Keratinocyte (primary cell): Measurements from ENCODE around the gene GM2A. TPM values are rescaled to one million over a fixed set of nuclear protein-coding genes. Genes with fewer than 3 reads are reported as not detected.

ENCODE experiments used
- DNase-seq: peaks from one replicate; pipeline ENCODE4 v3.0.0-alpha.2; 2011; ENCODE audit warnings: low read depth, missing footprints, low spot score
- FAIRE-seq: peaks from 2 replicates; lab custom pipeline; 2011; peaks lifted over from hg19 to GRCh38; lab: Jason Lieb, UNC
- H2AFZ ChIP-seq: 2 replicates; pipeline ENCODE4 v1.6.0; 2012; ENCODE audit warnings: low read length, control low read depth, inconsistent platforms; ENCODE audit not compliant: control insufficient read depth
- H3K27ac ChIP-seq: 2 replicates; pipeline ENCODE4 v1.5.1; 2011; ENCODE audit warnings: low read length; ENCODE audit not compliant: control insufficient read depth, insufficient read depth
- H3K27me3 ChIP-seq: 3 replicates; pipeline ENCODE4 v1.6.0; 2011; ENCODE audit warnings: low read length; ENCODE audit not compliant: control insufficient read depth, insufficient read depth; ENCODE audit errors: extremely low read depth
- H3K36me3 ChIP-seq, 2 experiments: 2 replicates in 1 of 2; 3 replicates in 1 of 2; pipeline ENCODE4 v1.5.1; 2011; ENCODE audit warnings: low read length in 2 of 2, mild to moderate bottlenecking in 1 of 2; ENCODE audit not compliant: control insufficient read depth in 2 of 2, insufficient read depth in 2 of 2; ENCODE audit errors: extremely low read depth in 1 of 2
- H3K4me1 ChIP-seq: 3 replicates; pipeline ENCODE4 v1.5.1; 2011; ENCODE audit warnings: low read length; ENCODE audit not compliant: control insufficient read depth, insufficient read depth; ENCODE audit errors: extremely low read depth
- H3K4me2 ChIP-seq: 3 replicates; pipeline ENCODE4 v1.6.0; 2011; ENCODE audit warnings: low read depth, low read length; ENCODE audit not compliant: control insufficient read depth, insufficient read depth; ENCODE audit errors: extremely low read depth
- H3K4me3 ChIP-seq, 3 experiments: fragments of 200-600 bp in 1 of 3; sonication (generic) in 1 of 3; 2 replicates in 2 of 3; 3 replicates in 1 of 3; pipeline ENCODE4 v1.5.1; 2011 to 2016; ENCODE audit warnings: low read length in 3 of 3, mild to moderate bottlenecking in 3 of 3, control low read depth in 2 of 3, inconsistent platforms in 1 of 3, low read depth in 1 of 3, mixed read lengths in 1 of 3, mixed run types in 1 of 3, moderate library complexity in 1 of 3; ENCODE audit not compliant: control insufficient read depth in 2 of 3, insufficient read depth in 2 of 3; ENCODE audit errors: extremely low read depth in 1 of 3
- H3K79me2 ChIP-seq: 2 replicates; pipeline ENCODE4 v1.6.0; 2012; ENCODE audit warnings: low read length; ENCODE audit not compliant: control insufficient read depth, insufficient read depth
- H3K9ac ChIP-seq: 3 replicates; pipeline ENCODE4 v1.6.0; 2011; ENCODE audit warnings: low read length; ENCODE audit not compliant: control insufficient read depth, insufficient read depth; ENCODE audit errors: extremely low read depth
- H3K9me1 ChIP-seq: 3 replicates; pipeline ENCODE4 v1.6.0; 2011; ENCODE audit warnings: low read length; ENCODE audit not compliant: control insufficient read depth, insufficient read depth; ENCODE audit errors: extremely low read depth
- H3K9me3 ChIP-seq: 2 replicates; pipeline ENCODE4 v1.5.1; 2012; ENCODE audit warnings: low read depth, low read length; ENCODE audit not compliant: control insufficient read depth
- H4K20me1 ChIP-seq: 3 replicates; pipeline ENCODE4 v1.6.0; 2011; ENCODE audit warnings: low read length; ENCODE audit not compliant: control insufficient read depth, insufficient read depth; ENCODE audit errors: extremely low read depth
- CTCF ChIP-seq, 3 experiments: IDR thresholded peaks in 1 of 3; conservative IDR thresholded peaks in 1 of 3; optimal IDR thresholded peaks in 1 of 3; 2 replicates in 2 of 3; 3 replicates in 1 of 3; pipeline versions ENCODE3 to v1.5.1; 2011; ENCODE audit warnings: low read length in 3 of 3, mild to moderate bottlenecking in 3 of 3, moderate library complexity in 2 of 3, control low read depth in 1 of 3, inconsistent platforms in 1 of 3; ENCODE audit not compliant: insufficient read depth in 2 of 3; ENCODE audit errors: extremely low read depth in 1 of 3
- EZH2 ChIP-seq: IDR thresholded peaks from one replicate; pipeline ENCODE4 v1.6.1; 2012; ENCODE audit warnings: inconsistent platforms, mild to moderate bottlenecking, low read length, moderate library complexity
- dilution Hi-C: fragments of 300-500 bp; cut with MboI; formaldehyde crosslinking; loops from one replicate; pipeline ENCODE4 v1.7.0; 2020; ENCODE audit warnings: low sequenced_read_pairs; ENCODE audit not compliant: extremely low pct_ligation_motif_present
- polyA plus RNA-seq, 5 experiments: library from polyadenylated mRNA; depleted of rRNA in 3 of 5; stranded (reverse) in 3 of 5; stranded (forward) in 1 of 5; unstranded in 1 of 5; fragments of >200 nt; gene quantifications; 1 replicate in 1 of 5; 2 replicates in 3 of 5; 3 replicates in 1 of 5; pipeline versions ENCODE4 v1.2.1 to v1.2.3, GENCODE V29; 2011 to 2012; ENCODE audit warnings: missing spikeins in 2 of 5, low read depth in 1 of 5, low replicate concordance in 1 of 5

The GM2A gene
- polyA plus RNA-seq, 1 donor (not counting 4 experiments of a cell fraction or from before 2014, with no cell fraction given) = 117 TPM

- no peaks in the 10 kb centered on the region for H3K27me3 ChIP-seq
- DNase-seq = no peak
- no peaks in the 10 kb centered on the region for H3K9me3 ChIP-seq
- FAIRE-seq = no peak
- no peak overlapping the region for H3K4me3 ChIP-seq
- H3K9ac ChIP-seq = no peak overlapping the region
- no peaks in the 10 kb centered on the region for H4K20me1 ChIP-seq
- H3K36me3 ChIP-seq = no peaks in the 10 kb centered on the region
- TF ChIP-seq CTCF (optimal IDR thresholded peaks at IDR 0.05 in 1 of 3, IDR thresholded peaks at IDR 0.05 in 1 of 3, conservative IDR thresholded peaks at IDR 0.05 in 1 of 3; ENCODE audit: extremely low read depth in 1 of 3, insufficient read depth in 2 of 3, low read length in 3 of 3) = no peak
- no peak for TF ChIP-seq EZH2
- H3K79me2 ChIP-seq = no peaks in the 10 kb centered on the region
- dilution Hi-C loops = no loop called here
- H3K27ac ChIP-seq = no peak overlapping the region
- no peak overlapping the region for H3K4me2 ChIP-seq
- H3K9me1 ChIP-seq = no peaks in the 10 kb centered on the region
- H2AFZ ChIP-seq = no peak overlapping the region
- H3K4me1 ChIP-seq = peaks cover 4% of the 10 kb centered on the region
Observed at GRCh38 chr5:151221574-151221973, 31.4 kb upstream of the GM2A start.

GRCh38 chr5:151222054-151222789 is 30.8 kb upstream of the GM2A start:
- TF ChIP-seq EZH2 (no peak), CTCF (optimal IDR thresholded peaks at IDR 0.05 in 1 of 3, IDR thresholded peaks at IDR 0.05 in 1 of 3, conservative IDR thresholded peaks at IDR 0.05 in 1 of 3; ENCODE audit: extremely low read depth in 1 of 3, insufficient read depth in 2 of 3, low read length in 3 of 3) (no peak)
- no peak overlapping the region for H2AFZ ChIP-seq
- no peaks in the 10 kb centered on the region for H3K36me3 ChIP-seq
- H4K20me1 ChIP-seq = no peaks in the 10 kb centered on the region
- no peak overlapping the region for H3K4me3 ChIP-seq
- no peaks in the 10 kb centered on the region for H3K27me3 ChIP-seq
- no peaks in the 10 kb centered on the region for H3K9me3 ChIP-seq
- peaks cover 4% of the 10 kb centered on the region for H3K4me1 ChIP-seq
- no peak overlapping the region for H3K4me2 ChIP-seq
- FAIRE-seq (no peak), DNase-seq (no peak)
- no peak overlapping the region for H3K9ac ChIP-seq
- no peaks in the 10 kb centered on the region for H3K9me1 ChIP-seq
- H3K27ac ChIP-seq = no peak overlapping the region
- no peaks in the 10 kb centered on the region for H3K79me2 ChIP-seq
- dilution Hi-C loops = no loop called here
